GM23338 (cell line): Measurements from ENCODE around the gene MED13. TPM values are rescaled to one million over a fixed set of nuclear protein-coding genes. Genes with fewer than 3 reads are reported as not detected.

Experiments
- ATAC-seq: fragments of 200-7000 bp; cut with Tn5 transposase; 3 replicates; pipeline ENCODE4 v1.9.1; 2020
- DNase-seq: peaks from one replicate; pipeline ENCODE4 v3.0.0-alpha.2; 2015; ENCODE audit warnings: low spot score
- H2AFZ ChIP-seq: fragments of 200-600 bp; sonication (generic); 2 replicates; pipeline ENCODE4 v1.8.0; 2016; ENCODE audit warnings: antibody characterized with exemption, mild to moderate bottlenecking, moderate library complexity
- H3F3A ChIP-seq: fragments of 200-600 bp; sonication (generic); replicated peaks from 2 replicates; pipeline ENCODE4 v1.8.0; 2017; ENCODE audit warnings: antibody characterized with exemption, mixed run types, low read depth
- H3K27ac ChIP-seq: fragments of 200-600 bp; sonication (generic); 2 replicates; pipeline ENCODE4 v1.6.1; 2016; ENCODE audit warnings: low read depth
- H3K27me3 ChIP-seq: fragments of 200-600 bp; sonication (generic); 2 replicates; pipeline ENCODE4 v1.8.0; 2016; ENCODE audit warnings: mild to moderate bottlenecking, mixed run types, moderate library complexity; ENCODE audit not compliant: insufficient read depth
- H3K36me3 ChIP-seq: fragments of 200-600 bp; sonication (generic); 2 replicates; pipeline ENCODE4 v1.8.0; 2016; ENCODE audit warnings: mild to moderate bottlenecking; ENCODE audit not compliant: insufficient read depth
- H3K4me1 ChIP-seq: fragments of 200-600 bp; sonication (generic); 2 replicates; pipeline ENCODE4 v1.8.0; 2016; ENCODE audit warnings: mild to moderate bottlenecking, moderate library complexity; ENCODE audit not compliant: insufficient read depth
- H3K4me2 ChIP-seq: fragments of 200-600 bp; sonication (generic); 2 replicates; pipeline ENCODE4 v1.7.1; 2017; ENCODE audit warnings: mixed run types
- H3K4me3 ChIP-seq: fragments of 200-600 bp; sonication (generic); 2 replicates; pipeline ENCODE4 v1.6.1; 2016; ENCODE audit warnings: mixed run types
- H3K79me2 ChIP-seq: fragments of 200-600 bp; sonication (generic); replicated peaks from 2 replicates; pipeline ENCODE4 v1.8.0; 2017; ENCODE audit warnings: mild to moderate bottlenecking; ENCODE audit not compliant: insufficient read depth
- H3K9me2 ChIP-seq: fragments of 200-600 bp; sonication (generic); 2 replicates; pipeline ENCODE4 v1.8.0; 2017; ENCODE audit not compliant: insufficient read depth
- H4K20me1 ChIP-seq: fragments of 200-600 bp; sonication (generic); replicated peaks from 2 replicates; pipeline ENCODE4 v1.8.0; 2017; ENCODE audit warnings: mild to moderate bottlenecking; ENCODE audit not compliant: insufficient read depth
- H3K27ac Mint-ChIP-seq: 2 replicates; pipeline ENCODE4 v1.8.0; 2020; ENCODE audit warnings: inconsistent platforms, mild to moderate bottlenecking, moderate library complexity, mixed read lengths
- H3K27me3 Mint-ChIP-seq: 3 replicates; pipeline ENCODE4 v1.8.0; 2022; ENCODE audit warnings: low read depth, mild to moderate bottlenecking, moderate library complexity, mixed read lengths, inconsistent platforms; ENCODE audit not compliant: insufficient read depth, poor library complexity
- H3K36me3 Mint-ChIP-seq: 3 replicates; pipeline ENCODE4 v1.8.0; 2021; ENCODE audit warnings: low read depth, mild to moderate bottlenecking, inconsistent platforms, moderate library complexity, mixed read lengths
- H3K4me1 Mint-ChIP-seq: 3 replicates; pipeline ENCODE4 v1.8.0; 2020; ENCODE audit warnings: mild to moderate bottlenecking, inconsistent platforms, mixed read lengths
- H3K4me3 Mint-ChIP-seq: 3 replicates; pipeline ENCODE4 v1.8.0; 2021; ENCODE audit warnings: moderate library complexity, mild to moderate bottlenecking, inconsistent platforms, mixed read lengths
- H3K9me3 Mint-ChIP-seq: 3 replicates; pipeline ENCODE4 v1.8.0; 2020; ENCODE audit warnings: moderate library complexity, mild to moderate bottlenecking, inconsistent platforms, mixed read lengths
- CREB1 ChIP-seq: fragments of 250-450 bp; sonication (Bioruptor Pico); IDR thresholded peaks from 2 replicates; pipeline ENCODE4 v1.5.0; 2020; ENCODE audit warnings: low read depth, mild to moderate bottlenecking, moderate library complexity
- EZH2 ChIP-seq: fragments of 200-600 bp; sonication (generic); IDR thresholded peaks from one replicate; pipeline ENCODE4 v1.8.0; 2017; ENCODE audit warnings: antibody characterized with exemption, mild to moderate bottlenecking, low read depth; ENCODE audit not compliant: unreplicated experiment
- EZH2phosphoT487 ChIP-seq: fragments of 200-600 bp; sonication (generic); IDR thresholded peaks from one replicate; pipeline ENCODE4 v1.8.1; 2018; ENCODE audit warnings: antibody characterized with exemption; ENCODE audit not compliant: unreplicated experiment
- JUNB ChIP-seq: IDR thresholded peaks from one replicate; pipeline ENCODE4 v1.6.1; 2016; ENCODE audit warnings: antibody characterized with exemption; ENCODE audit not compliant: unreplicated experiment
- NANOG ChIP-seq: IDR thresholded peaks from 2 replicates; pipeline ENCODE4 v1.6.1; 2016; ENCODE audit warnings: antibody characterized with exemption, borderline replicate concordance
- POLR2AphosphoS5 ChIP-seq: IDR thresholded peaks from 2 replicates; pipeline ENCODE4 v1.6.1; 2016; ENCODE audit warnings: antibody characterized with exemption, low read depth
- STAT1 ChIP-seq: IDR thresholded peaks from one replicate; pipeline ENCODE4 v1.6.1; 2016; ENCODE audit warnings: antibody characterized with exemption; ENCODE audit not compliant: unreplicated experiment
- ZNF114 ChIP-seq: fragments of 250-450 bp; sonication (Bioruptor Pico); IDR thresholded peaks from 2 replicates; pipeline ENCODE4 v1.5.0; 2020; ENCODE audit warnings: mild to moderate bottlenecking, moderate library complexity
- ZNF331 ChIP-seq: fragments of 250-450 bp; sonication (Bioruptor Pico); IDR thresholded peaks from 2 replicates; pipeline ENCODE4 v1.5.0; 2020; ENCODE audit warnings: low read depth, mild to moderate bottlenecking, moderate library complexity
- polyA plus RNA-seq: library from polyadenylated mRNA; unstranded; fragments of >200 nt; fragmentation: Nextera tagmentation; extraction: Ambion mirVana; gene quantifications from 2 replicates; pipeline ENCODE4 v1.2.1, GENCODE V29; 2016
- total RNA-seq: library from RNA; depleted of rRNA; stranded (reverse); fragments of >200 nt; shearing (Covaris generic); gene quantifications from 2 replicates; pipeline ENCODE4 v1.2.3, GENCODE V29; 2014
- TF ChIP-seq, protein P1 (sequence below): IDR thresholded peaks from 2 replicates; pipeline ENCODE4 v1.6.1; 2016; ENCODE audit warnings: antibody characterized with exemption
- TF ChIP-seq, protein P2 (sequence below): IDR thresholded peaks from one replicate; pipeline ENCODE4 v1.6.1; 2018; ENCODE audit warnings: antibody characterized with exemption; ENCODE audit not compliant: unreplicated experiment
- TF ChIP-seq, protein P3 (sequence below), 2 experiments: fragments of 200-600 bp in 1 of 2; sonication (generic) in 1 of 2; conservative IDR thresholded peaks; 2 replicates each; pipeline versions ENCODE4 v1.5.1 to v1.6.1; 2016 to 2017; ENCODE audit warnings: antibody characterized with exemption in 2 of 2, low read depth in 2 of 2, mild to moderate bottlenecking in 2 of 2, moderate library complexity in 1 of 2
- TF ChIP-seq, protein P4 (sequence below): fragments of 250-450 bp; sonication (Bioruptor Pico); IDR thresholded peaks from 2 replicates; pipeline ENCODE4 v1.5.0; 2020; ENCODE audit warnings: mild to moderate bottlenecking, moderate library complexity

Gene MED13
- total and polyA plus RNA-seq, 2 experiments from 2014 or later, result 13.0 to 45.8 TPM

DNA sequence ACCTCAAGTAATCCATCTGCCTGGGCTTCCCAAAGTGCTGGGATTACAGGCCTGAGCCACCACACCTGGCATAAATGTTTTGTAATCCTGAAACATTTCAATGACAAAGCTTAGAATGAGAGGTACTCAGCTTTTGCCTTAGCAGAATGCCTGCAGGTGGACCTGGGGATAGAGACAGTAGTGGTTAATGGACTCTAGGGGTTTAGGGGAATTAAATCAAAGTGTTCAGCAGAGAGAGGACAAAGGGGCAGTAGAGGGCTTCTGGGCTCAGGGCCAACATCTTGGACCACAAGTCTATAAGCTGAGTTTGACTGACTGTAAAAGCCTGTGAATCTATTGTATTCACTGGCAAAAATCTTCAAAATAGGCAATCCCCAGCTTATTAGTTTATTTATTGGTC, 36.0 kb upstream of the MED13 start:
- H4K20me1 ChIP-seq, result no peaks in the 10 kb centered on the region

More for the DNA sequence above, 36.0 kb upstream of the MED13 start:
- peaks cover 9% of the 10 kb centered on the region; the same call in 2 of the 3 replicates for H3K4me1 Mint-ChIP-seq
- Histone ChIP-seq H3K9me2 (no peaks in the 10 kb centered on the region), H3K79me2 (no peaks in the 10 kb centered on the region), H3K4me3 (no peak overlapping the region), H3K27me3 (no peaks in the 10 kb centered on the region), H3K36me3 (no peaks in the 10 kb centered on the region), H2AFZ (no peak overlapping the region), H3K4me2 (no peak overlapping the region), H3K4me1 (no peaks in the 10 kb centered on the region; the same call in 1 of the 2 replicates), H3F3A (no peaks in the 10 kb centered on the region), H3K27ac (no peak overlapping the region)
- peak; percentile 19 for DNase-seq
- no peaks in the 10 kb centered on the region; the same call in 2 of the 3 replicates for H3K36me3 Mint-ChIP-seq
- no peak overlapping the region for H3K4me3 Mint-ChIP-seq
- TF ChIP-seq ZNF331 (CRISPR knock-in tag) (no peak), NANOG (no peak), ZNF114 (CRISPR knock-in tag) (no peak), POLR2AphosphoS5 (no peak), STAT1 (no peak), EZH2phosphoT487 (no peak), EZH2 (no peak), JUNB (no peak), CREB1 (no peak)
- TF ChIP-seq, protein P1, sequence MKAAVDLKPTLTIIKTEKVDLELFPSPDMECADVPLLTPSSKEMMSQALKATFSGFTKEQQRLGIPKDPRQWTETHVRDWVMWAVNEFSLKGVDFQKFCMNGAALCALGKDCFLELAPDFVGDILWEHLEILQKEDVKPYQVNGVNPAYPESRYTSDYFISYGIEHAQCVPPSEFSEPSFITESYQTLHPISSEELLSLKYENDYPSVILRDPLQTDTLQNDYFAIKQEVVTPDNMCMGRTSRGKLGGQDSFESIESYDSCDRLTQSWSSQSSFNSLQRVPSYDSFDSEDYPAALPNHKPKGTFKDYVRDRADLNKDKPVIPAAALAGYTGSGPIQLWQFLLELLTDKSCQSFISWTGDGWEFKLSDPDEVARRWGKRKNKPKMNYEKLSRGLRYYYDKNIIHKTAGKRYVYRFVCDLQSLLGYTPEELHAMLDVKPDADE, result no peak
- TF ChIP-seq, protein P2, sequence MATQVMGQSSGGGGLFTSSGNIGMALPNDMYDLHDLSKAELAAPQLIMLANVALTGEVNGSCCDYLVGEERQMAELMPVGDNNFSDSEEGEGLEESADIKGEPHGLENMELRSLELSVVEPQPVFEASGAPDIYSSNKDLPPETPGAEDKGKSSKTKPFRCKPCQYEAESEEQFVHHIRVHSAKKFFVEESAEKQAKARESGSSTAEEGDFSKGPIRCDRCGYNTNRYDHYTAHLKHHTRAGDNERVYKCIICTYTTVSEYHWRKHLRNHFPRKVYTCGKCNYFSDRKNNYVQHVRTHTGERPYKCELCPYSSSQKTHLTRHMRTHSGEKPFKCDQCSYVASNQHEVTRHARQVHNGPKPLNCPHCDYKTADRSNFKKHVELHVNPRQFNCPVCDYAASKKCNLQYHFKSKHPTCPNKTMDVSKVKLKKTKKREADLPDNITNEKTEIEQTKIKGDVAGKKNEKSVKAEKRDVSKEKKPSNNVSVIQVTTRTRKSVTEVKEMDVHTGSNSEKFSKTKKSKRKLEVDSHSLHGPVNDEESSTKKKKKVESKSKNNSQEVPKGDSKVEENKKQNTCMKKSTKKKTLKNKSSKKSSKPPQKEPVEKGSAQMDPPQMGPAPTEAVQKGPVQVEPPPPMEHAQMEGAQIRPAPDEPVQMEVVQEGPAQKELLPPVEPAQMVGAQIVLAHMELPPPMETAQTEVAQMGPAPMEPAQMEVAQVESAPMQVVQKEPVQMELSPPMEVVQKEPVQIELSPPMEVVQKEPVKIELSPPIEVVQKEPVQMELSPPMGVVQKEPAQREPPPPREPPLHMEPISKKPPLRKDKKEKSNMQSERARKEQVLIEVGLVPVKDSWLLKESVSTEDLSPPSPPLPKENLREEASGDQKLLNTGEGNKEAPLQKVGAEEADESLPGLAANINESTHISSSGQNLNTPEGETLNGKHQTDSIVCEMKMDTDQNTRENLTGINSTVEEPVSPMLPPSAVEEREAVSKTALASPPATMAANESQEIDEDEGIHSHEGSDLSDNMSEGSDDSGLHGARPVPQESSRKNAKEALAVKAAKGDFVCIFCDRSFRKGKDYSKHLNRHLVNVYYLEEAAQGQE, result no peak
- TF ChIP-seq, protein P3, sequence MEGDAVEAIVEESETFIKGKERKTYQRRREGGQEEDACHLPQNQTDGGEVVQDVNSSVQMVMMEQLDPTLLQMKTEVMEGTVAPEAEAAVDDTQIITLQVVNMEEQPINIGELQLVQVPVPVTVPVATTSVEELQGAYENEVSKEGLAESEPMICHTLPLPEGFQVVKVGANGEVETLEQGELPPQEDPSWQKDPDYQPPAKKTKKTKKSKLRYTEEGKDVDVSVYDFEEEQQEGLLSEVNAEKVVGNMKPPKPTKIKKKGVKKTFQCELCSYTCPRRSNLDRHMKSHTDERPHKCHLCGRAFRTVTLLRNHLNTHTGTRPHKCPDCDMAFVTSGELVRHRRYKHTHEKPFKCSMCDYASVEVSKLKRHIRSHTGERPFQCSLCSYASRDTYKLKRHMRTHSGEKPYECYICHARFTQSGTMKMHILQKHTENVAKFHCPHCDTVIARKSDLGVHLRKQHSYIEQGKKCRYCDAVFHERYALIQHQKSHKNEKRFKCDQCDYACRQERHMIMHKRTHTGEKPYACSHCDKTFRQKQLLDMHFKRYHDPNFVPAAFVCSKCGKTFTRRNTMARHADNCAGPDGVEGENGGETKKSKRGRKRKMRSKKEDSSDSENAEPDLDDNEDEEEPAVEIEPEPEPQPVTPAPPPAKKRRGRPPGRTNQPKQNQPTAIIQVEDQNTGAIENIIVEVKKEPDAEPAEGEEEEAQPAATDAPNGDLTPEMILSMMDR (conservative IDR thresholded peaks at IDR 0.05; ENCODE audit: low read depth in 2 of 2), result no peak
- TF ChIP-seq, protein P4, sequence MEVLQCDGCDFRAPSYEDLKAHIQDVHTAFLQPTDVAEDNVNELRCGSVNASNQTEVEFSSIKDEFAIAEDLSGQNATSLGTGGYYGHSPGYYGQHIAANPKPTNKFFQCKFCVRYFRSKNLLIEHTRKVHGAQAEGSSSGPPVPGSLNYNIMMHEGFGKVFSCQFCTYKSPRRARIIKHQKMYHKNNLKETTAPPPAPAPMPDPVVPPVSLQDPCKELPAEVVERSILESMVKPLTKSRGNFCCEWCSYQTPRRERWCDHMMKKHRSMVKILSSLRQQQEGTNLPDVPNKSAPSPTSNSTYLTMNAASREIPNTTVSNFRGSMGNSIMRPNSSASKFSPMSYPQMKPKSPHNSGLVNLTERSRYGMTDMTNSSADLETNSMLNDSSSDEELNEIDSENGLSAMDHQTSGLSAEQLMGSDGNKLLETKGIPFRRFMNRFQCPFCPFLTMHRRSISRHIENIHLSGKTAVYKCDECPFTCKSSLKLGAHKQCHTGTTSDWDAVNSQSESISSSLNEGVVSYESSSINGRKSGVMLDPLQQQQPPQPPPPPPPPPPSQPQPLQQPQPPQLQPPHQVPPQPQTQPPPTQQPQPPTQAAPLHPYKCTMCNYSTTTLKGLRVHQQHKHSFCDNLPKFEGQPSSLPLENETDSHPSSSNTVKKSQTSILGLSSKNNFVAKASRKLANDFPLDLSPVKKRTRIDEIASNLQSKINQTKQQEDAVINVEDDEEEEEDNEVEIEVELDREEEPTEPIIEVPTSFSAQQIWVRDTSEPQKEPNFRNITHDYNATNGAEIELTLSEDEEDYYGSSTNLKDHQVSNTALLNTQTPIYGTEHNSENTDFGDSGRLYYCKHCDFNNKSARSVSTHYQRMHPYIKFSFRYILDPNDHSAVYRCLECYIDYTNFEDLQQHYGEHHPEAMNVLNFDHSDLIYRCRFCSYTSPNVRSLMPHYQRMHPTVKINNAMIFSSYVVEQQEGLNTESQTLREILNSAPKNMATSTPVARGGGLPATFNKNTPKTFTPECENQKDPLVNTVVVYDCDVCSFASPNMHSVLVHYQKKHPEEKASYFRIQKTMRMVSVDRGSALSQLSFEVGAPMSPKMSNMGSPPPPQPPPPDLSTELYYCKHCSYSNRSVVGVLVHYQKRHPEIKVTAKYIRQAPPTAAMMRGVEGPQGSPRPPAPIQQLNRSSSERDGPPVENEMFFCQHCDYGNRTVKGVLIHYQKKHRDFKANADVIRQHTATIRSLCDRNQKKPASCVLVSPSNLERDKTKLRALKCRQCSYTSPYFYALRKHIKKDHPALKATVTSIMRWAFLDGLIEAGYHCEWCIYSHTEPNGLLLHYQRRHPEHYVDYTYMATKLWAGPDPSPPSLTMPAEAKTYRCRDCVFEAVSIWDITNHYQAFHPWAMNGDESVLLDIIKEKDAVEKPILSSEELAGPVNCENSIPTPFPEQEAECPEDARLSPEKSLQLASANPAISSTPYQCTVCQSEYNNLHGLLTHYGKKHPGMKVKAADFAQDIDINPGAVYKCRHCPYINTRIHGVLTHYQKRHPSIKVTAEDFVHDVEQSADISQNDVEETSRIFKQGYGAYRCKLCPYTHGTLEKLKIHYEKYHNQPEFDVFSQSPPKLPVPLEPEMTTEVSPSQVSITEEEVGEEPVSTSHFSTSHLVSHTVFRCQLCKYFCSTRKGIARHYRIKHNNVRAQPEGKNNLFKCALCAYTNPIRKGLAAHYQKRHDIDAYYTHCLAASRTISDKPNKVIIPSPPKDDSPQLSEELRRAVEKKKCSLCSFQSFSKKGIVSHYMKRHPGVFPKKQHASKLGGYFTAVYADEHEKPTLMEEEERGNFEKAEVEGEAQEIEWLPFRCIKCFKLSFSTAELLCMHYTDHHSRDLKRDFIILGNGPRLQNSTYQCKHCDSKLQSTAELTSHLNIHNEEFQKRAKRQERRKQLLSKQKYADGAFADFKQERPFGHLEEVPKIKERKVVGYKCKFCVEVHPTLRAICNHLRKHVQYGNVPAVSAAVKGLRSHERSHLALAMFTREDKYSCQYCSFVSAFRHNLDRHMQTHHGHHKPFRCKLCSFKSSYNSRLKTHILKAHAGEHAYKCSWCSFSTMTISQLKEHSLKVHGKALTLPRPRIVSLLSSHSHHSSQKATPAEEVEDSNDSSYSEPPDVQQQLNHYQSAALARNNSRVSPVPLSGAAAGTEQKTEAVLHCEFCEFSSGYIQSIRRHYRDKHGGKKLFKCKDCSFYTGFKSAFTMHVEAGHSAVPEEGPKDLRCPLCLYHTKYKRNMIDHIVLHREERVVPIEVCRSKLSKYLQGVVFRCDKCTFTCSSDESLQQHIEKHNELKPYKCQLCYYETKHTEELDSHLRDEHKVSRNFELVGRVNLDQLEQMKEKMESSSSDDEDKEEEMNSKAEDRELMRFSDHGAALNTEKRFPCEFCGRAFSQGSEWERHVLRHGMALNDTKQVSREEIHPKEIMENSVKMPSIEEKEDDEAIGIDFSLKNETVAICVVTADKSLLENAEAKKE (CRISPR knock-in tag), result no peak
- peak; percentile 45; the same call in 2 of the 3 replicates for ATAC-seq
- H3K9me3 Mint-ChIP-seq, result no peaks in the 10 kb centered on the region; the same call in 2 of the 3 replicates
- no peaks in the 10 kb centered on the region for H3K27me3 Mint-ChIP-seq
- no peak overlapping the region for H3K27ac Mint-ChIP-seq
